IMR-90 (cell line): ENCODE results near the gene RASSF3. TPM values are rescaled to one million over a fixed set of nuclear protein-coding genes. Genes with fewer than 3 reads are reported as not detected.

Experiments used
- CHD1 ChIP-seq: IDR thresholded peaks from 2 replicates; pipeline ENCODE4 v1.6.1; 2012; ENCODE audit warnings: low read depth, low read length, improper control_type of control experiment
- MXI1 ChIP-seq: IDR thresholded peaks from 2 replicates; pipeline ENCODE4 v1.6.1; 2012; ENCODE audit warnings: low read depth, mild to moderate bottlenecking, low read length, moderate library complexity, borderline replicate concordance
- USF2 ChIP-seq: fragments of 150-350 bp; IDR thresholded peaks from 2 replicates; pipeline ENCODE4 v1.6.1; 2017; ENCODE audit warnings: mild to moderate bottlenecking, antibody characterized with exemption, low read length, low read depth
- polyA plus RNA-seq, 3 experiments: library from polyadenylated mRNA; depleted of rRNA; stranded (reverse); fragments of >200 nt; gene quantifications; 2 replicates each; pipeline ENCODE4 v1.2.3, GENCODE V29; 2012; ENCODE audit warnings: low replicate concordance in 1 of 3
- total RNA-seq: library from RNA; depleted of rRNA; stranded (reverse); fragments of >200 nt; gene quantifications from 2 replicates; pipeline ENCODE4 v1.2.3, GENCODE V29; 2012

Gene RASSF3
- total and polyA plus RNA-seq, 2 of the 4 experiments (the other 2 are of a cell fraction) = 18.7 to 39.3 TPM

DNA sequence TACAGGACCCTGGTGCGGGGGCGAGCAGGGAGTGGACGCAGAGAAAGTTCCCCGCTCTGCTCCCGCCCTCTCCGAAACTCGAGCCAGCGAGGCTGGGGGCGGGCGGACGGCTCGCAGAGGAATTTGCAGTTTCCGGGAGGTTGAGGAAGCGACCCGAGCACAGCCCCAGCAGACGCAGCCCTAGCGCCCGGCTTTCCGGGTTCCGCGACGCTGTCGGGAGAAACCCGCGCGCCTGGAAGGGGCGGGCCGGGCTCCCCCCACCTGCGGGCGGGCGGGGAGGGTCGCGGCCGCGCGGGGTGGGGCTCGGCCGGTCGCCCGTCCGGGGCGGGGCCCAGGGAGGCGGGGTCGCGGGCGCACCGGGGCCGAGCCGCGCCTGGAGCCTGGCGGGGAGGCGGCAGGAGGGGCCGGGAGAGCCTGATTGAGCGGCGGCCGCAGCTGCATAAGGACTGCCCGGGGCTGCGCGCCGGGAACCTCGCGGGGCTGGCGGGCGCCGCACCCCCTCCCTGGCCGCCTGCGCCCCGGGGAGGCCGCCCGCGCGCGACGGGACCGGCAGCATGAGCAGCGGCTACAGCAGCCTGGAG is at the start of gene RASSF3 (continued):
- TF ChIP-seq USF2 = no peak
- TF ChIP-seq MXI1 = no peak
- TF ChIP-seq CHD1 = no peak
